ENCODE data around the gene TLL2. TPM values are rescaled to one million over a fixed set of nuclear protein-coding genes. Genes with fewer than 3 reads are reported as not detected.

Gene TLL2
- polyA plus RNA-seq, 3 donors = not detected

DNA sequence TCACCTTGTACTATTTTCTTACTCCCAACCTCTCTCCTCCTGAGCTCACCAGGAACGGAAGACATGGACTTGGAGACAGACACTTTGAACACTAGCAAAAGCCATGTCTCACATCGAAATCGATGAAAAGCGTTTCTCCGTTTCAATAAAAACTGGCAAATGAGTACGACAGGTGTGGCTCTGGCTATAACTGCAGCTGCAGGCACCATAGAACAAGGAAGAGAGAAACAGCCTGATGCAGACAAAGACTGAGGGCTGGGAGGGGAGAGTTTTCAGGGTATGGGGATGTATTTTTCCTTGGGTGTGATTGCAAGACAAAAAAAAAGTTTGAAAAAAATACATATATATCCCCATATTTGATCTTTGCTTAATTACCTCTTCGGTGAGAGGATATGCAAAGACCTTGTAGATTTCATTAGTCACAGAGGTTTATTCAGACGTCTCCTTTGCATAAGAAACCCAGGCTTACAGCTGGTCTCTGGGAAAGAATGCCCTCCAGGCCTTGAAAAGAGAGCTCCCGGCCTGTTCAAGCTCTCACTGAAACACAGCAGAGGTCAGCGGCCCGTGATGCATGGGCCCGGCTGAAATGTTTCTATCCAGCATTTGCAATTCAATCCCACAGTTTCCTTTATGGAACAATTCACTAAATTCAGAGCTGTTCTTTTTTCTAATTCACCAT, 63.1 kb downstream of the TLL2 start:
- Histone ChIP-seq H3K36me3 (replicated peaks in 1 of 2; ENCODE audit: control insufficient read depth in 1 of 2, insufficient read depth in 2 of 2, low read length in 2 of 2) (no peaks in the 10 kb centered on the region), H3K4me1 (ENCODE audit: control insufficient read depth in 1 of 2, insufficient read depth in 2 of 2, low read length in 2 of 2) (no peaks in the 10 kb centered on the region), H3K4me3 (replicated peaks in 1 of 3; ENCODE audit: low read depth in 2 of 3, low read length in 3 of 3) (no peak overlapping the region), H3K79me2 (ENCODE audit: insufficient read depth, low read length) (no peaks in the 10 kb centered on the region), H4K20me1 (ENCODE audit: insufficient read depth, low read length) (no peaks in the 10 kb centered on the region), H2AFZ (ENCODE audit: insufficient read depth, low read depth, low read length, poor library complexity, severe bottlenecking) (no peak overlapping the region), H3K27ac (ENCODE audit: low read depth in 1 of 2, low read length in 2 of 2) (no peak overlapping the region), H3K4me2 (replicated peaks; ENCODE audit: extremely low read depth, low read length, poor library complexity, severe bottlenecking) (no peak overlapping the region), H3K9me3 (replicated peaks in 1 of 2; ENCODE audit: control insufficient read depth in 1 of 2, insufficient read depth in 1 of 2, low read length in 2 of 2) (no peaks in the 10 kb centered on the region), H3K9ac (ENCODE audit: insufficient read depth, low read length, poor library complexity, severe bottlenecking) (no peak overlapping the region), H3K27me3 (ENCODE audit: control insufficient read depth in 2 of 2, insufficient read depth in 2 of 2, low read length in 2 of 2) (no peaks in the 10 kb centered on the region)
- DNase-seq = no peak
- H3K36me3 Mint-ChIP-seq = no peaks in the 10 kb centered on the region
- peaks cover 2% of the 10 kb centered on the region for H3K4me1 Mint-ChIP-seq
- peaks cover 9 to 12% (median 9%) of the 10 kb centered on the region in 3 donors for H3K27me3 Mint-ChIP-seq (ENCODE audit: low read depth in 3 of 3)
- TF ChIP-seq, protein P1, sequence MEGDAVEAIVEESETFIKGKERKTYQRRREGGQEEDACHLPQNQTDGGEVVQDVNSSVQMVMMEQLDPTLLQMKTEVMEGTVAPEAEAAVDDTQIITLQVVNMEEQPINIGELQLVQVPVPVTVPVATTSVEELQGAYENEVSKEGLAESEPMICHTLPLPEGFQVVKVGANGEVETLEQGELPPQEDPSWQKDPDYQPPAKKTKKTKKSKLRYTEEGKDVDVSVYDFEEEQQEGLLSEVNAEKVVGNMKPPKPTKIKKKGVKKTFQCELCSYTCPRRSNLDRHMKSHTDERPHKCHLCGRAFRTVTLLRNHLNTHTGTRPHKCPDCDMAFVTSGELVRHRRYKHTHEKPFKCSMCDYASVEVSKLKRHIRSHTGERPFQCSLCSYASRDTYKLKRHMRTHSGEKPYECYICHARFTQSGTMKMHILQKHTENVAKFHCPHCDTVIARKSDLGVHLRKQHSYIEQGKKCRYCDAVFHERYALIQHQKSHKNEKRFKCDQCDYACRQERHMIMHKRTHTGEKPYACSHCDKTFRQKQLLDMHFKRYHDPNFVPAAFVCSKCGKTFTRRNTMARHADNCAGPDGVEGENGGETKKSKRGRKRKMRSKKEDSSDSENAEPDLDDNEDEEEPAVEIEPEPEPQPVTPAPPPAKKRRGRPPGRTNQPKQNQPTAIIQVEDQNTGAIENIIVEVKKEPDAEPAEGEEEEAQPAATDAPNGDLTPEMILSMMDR (IDR thresholded peaks at IDR 0.05) = no peak
- intact Hi-C loops (cut with micrococcal nuclease) = no loop called here
- peaks cover 0 to 2% (median 0%) of the 10 kb centered on the region in 7 donors for H3K9me3 Mint-ChIP-seq
- 92% methylated on average over 8 of the region's 12 CpGs for WGBS (ENCODE audit: insufficient coverage)
- no peak overlapping the region for H3K4me3 Mint-ChIP-seq
- H3K27ac Mint-ChIP-seq = no peak overlapping the region

DNA sequence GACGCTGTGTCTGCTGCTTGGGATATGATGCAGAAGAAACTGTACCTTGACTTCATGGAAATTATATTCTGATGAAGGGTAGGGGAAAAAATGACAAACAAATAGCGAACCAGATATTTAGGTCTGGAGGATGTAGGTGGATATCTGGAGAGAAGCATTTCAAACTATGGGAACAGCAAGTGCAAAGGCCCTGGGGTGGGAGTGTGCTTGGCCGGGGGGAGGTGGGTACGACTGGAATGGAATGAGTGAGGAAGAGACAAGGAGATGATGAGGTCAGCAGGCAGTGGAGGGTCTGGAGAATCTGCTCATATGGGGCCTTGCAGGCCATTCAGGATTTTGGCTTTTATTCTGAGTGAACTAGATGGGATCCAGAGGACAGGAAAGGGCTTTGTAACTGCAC, 65.2 kb downstream of the TLL2 start:
- no peak overlapping the region for H3K27ac Mint-ChIP-seq
- TF ChIP-seq, protein P1 (IDR thresholded peaks at IDR 0.05) = no peak
- H3K36me3 Mint-ChIP-seq = no peaks in the 10 kb centered on the region
- Histone ChIP-seq H3K4me3 (replicated peaks in 1 of 3; ENCODE audit: low read depth in 2 of 3, low read length in 3 of 3) (no peak overlapping the region), H3K9me3 (replicated peaks in 1 of 2; ENCODE audit: control insufficient read depth in 1 of 2, insufficient read depth in 1 of 2, low read length in 2 of 2) (no peaks in the 10 kb centered on the region), H3K27ac (ENCODE audit: low read depth in 1 of 2, low read length in 2 of 2) (no peak overlapping the region), H3K4me2 (replicated peaks; ENCODE audit: extremely low read depth, low read length, poor library complexity, severe bottlenecking) (no peak overlapping the region), H3K4me1 (ENCODE audit: control insufficient read depth in 1 of 2, insufficient read depth in 2 of 2, low read length in 2 of 2) (no peaks in the 10 kb centered on the region), H3K27me3 (ENCODE audit: control insufficient read depth in 2 of 2, insufficient read depth in 2 of 2, low read length in 2 of 2) (no peaks in the 10 kb centered on the region), H4K20me1 (ENCODE audit: insufficient read depth, low read length) (no peaks in the 10 kb centered on the region), H3K79me2 (ENCODE audit: insufficient read depth, low read length) (no peaks in the 10 kb centered on the region), H2AFZ (ENCODE audit: insufficient read depth, low read depth, low read length, poor library complexity, severe bottlenecking) (no peak overlapping the region), H3K36me3 (replicated peaks in 1 of 2; ENCODE audit: control insufficient read depth in 1 of 2, insufficient read depth in 2 of 2, low read length in 2 of 2) (no peaks in the 10 kb centered on the region), H3K9ac (ENCODE audit: insufficient read depth, low read length, poor library complexity, severe bottlenecking) (no peak overlapping the region)
- peak overlapping the region in 1 of 2 donors; percentile 2 for H3K4me3 Mint-ChIP-seq
- H3K9me3 Mint-ChIP-seq = no peaks in the 10 kb centered on the region
- DNase-seq = no peak
- H3K27me3 Mint-ChIP-seq (ENCODE audit: low read depth in 3 of 3) = peaks cover 8 to 15% (median 10%) of the 10 kb centered on the region in 3 donors
- WGBS (ENCODE audit: insufficient coverage) = 83% methylated on average over 3 of the region's 4 CpGs
- H3K4me1 Mint-ChIP-seq = peaks cover 2% of the 10 kb centered on the region
- intact Hi-C loops (cut with micrococcal nuclease) = no loop called here
